Esophagus muscularis mucosa (tissue), 4 donors: ENCODE measurements around the gene C1orf52. TPM values are rescaled to one million over a fixed set of nuclear protein-coding genes. Genes with fewer than 3 reads are reported as not detected.
A peak's percentile ranks its signal among the peaks of the same experiment; 100 is the strongest.

ENCODE experiments used
- DNase-seq: peaks from one replicate; pipeline ENCODE4 v3.0.0-alpha.2; 2017; ENCODE audit errors: extremely low spot score
- H3K27ac ChIP-seq, 4 donors: fragments of 200-600 bp; sonication (generic); replicated peaks in 1 of 4; 1 replicate in 3 of 4; 2 replicates in 1 of 4; pipeline ENCODE4 v1.5.1; 2016 to 2019; ENCODE audit warnings: mild to moderate bottlenecking in 1 of 4
- H3K27me3 ChIP-seq, 4 donors: fragments of 200-600 bp; sonication (generic); one replicate each; pipeline versions ENCODE4 v1.5.1 to v1.6.0; 2016 to 2019
- H3K36me3 ChIP-seq, 4 donors: fragments of 200-600 bp; sonication (generic); one replicate each; pipeline ENCODE4 v1.5.1; 2016 to 2019
- H3K4me1 ChIP-seq, 4 donors: fragments of 200-600 bp; sonication (generic); one replicate each; pipeline ENCODE4 v1.5.1; 2016 to 2019
- H3K4me3 ChIP-seq, 4 donors: fragments of 200-600 bp; sonication (generic); 1 replicate in 2 of 4; 2 replicates in 2 of 4; pipeline ENCODE4 v1.5.1; 2016 to 2019; ENCODE audit warnings: mild to moderate bottlenecking in 4 of 4, moderate library complexity in 1 of 4
- H3K9me3 ChIP-seq, 4 donors: fragments of 200-600 bp; sonication (generic); 1 replicate in 3 of 4; 2 replicates in 1 of 4; pipeline ENCODE4 v1.5.1; 2016 to 2019
- EP300 ChIP-seq: sonication (generic); formaldehyde crosslinking; IDR thresholded peaks from one replicate; pipeline ENCODE4 v1.6.1; 2017; ENCODE audit warnings: antibody characterized with exemption
- POLR2A ChIP-seq: fragments of 450-650 bp; IDR thresholded peaks from one replicate; pipeline ENCODE4 v1.6.1; 2017; ENCODE audit warnings: antibody characterized with exemption, moderate library complexity, mild to moderate bottlenecking, low read depth
- POLR2AphosphoS5 ChIP-seq, 2 donors: sonication (generic); formaldehyde crosslinking; IDR thresholded peaks; one replicate each; pipeline ENCODE4 v1.6.1; 2017; ENCODE audit warnings: antibody characterized with exemption in 2 of 2
- WGBS: methylation state at CpG from one replicate; pipeline ENCODE4 v1.1.5; 2018; 5-methylcytosine and 5-hydroxymethylcytosine counted together
- intact Hi-C: fragments of 100-400 bp; cut with DNase I; formaldehyde crosslinking; loops from one replicate; pipeline ENCODE4 v1.15.1; 2023
- total RNA-seq, 4 donors: library from RNA; depleted of rRNA; stranded (reverse); fragments of >200 nt; gene quantifications; one replicate each; pipeline versions ENCODE4 v1.1.0 to v1.2.1, GENCODE V29; 2016
- TF ChIP-seq, protein P1 (sequence below), 3 experiments: fragments of 200-600 bp in 2 of 3; fragments of 450-650 bp in 1 of 3; sonication (generic) in 2 of 3; IDR thresholded peaks; one replicate each; pipeline ENCODE4 v1.5.1; 2017 to 2019; ENCODE audit warnings: antibody characterized with exemption in 3 of 3, mild to moderate bottlenecking in 2 of 3, moderate library complexity in 1 of 3

C1orf52 gene
- total RNA-seq, 4 donors from 2014 or later, result 11.2 to 22.4 (median 15.4) TPM

DNA sequence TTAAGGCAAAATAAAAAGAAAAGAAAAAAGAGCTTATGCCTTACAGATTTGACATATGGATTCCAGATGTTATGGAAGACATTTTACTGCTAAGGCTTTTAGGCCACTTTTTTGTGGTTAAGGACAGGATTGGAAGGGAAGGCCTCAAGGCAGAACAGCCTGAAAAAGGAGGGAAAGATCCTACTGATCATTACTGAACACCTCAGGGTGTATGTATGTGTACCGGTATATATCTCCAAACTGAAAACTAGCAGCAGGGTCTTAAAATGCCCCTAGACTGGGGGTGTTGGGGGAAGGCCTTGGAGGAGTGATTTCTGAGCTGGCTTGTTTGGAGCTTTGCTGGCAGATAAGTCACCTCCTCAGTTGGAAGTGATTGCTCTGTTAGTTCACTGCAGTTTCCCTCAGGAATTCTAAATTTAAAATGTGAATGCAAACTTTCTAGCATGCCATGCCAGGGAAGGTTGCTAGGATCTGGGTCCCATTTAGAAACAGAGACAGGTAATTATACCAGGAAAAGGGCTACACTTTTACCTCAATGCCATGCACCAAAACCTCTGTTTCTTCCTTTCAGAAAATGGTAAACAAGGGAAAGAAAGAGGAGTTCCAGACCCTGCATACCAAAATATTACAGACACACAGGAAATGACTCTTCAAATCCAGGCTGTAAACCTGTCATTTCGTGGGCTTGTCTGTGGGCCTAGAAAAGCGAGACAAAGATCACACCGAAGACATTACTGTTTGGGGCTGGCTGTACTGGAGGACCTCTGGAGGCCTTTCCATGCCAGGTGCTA lies 15.0 kb downstream of the C1orf52 start:
- H3K9me3 ChIP-seq, result no peaks in the 10 kb centered on the region

GRCh38 chr1:85243372-85243771 lies 16.1 kb downstream of the C1orf52 start:
- H3K36me3 ChIP-seq, result no peaks in the 10 kb centered on the region
- peaks cover 11 to 54% (median 50%) of the 10 kb centered on the region in 4 donors for H3K4me1 ChIP-seq
- intact Hi-C loops, result no loop called here
- DNase-seq, result no peak
- no peak overlapping the region for H3K4me3 ChIP-seq
- no peaks in the 10 kb centered on the region for H3K27me3 ChIP-seq
- H3K9me3 ChIP-seq, result no peaks in the 10 kb centered on the region
- H3K27ac ChIP-seq, result peak overlapping the region in 2 of 4 donors; percentile 1 to 57
- TF ChIP-seq POLR2A, result no peak
- TF ChIP-seq, protein P1, sequence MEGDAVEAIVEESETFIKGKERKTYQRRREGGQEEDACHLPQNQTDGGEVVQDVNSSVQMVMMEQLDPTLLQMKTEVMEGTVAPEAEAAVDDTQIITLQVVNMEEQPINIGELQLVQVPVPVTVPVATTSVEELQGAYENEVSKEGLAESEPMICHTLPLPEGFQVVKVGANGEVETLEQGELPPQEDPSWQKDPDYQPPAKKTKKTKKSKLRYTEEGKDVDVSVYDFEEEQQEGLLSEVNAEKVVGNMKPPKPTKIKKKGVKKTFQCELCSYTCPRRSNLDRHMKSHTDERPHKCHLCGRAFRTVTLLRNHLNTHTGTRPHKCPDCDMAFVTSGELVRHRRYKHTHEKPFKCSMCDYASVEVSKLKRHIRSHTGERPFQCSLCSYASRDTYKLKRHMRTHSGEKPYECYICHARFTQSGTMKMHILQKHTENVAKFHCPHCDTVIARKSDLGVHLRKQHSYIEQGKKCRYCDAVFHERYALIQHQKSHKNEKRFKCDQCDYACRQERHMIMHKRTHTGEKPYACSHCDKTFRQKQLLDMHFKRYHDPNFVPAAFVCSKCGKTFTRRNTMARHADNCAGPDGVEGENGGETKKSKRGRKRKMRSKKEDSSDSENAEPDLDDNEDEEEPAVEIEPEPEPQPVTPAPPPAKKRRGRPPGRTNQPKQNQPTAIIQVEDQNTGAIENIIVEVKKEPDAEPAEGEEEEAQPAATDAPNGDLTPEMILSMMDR (IDR thresholded peaks at IDR 0.05), result peak in 1 of 3 experiments; percentile 16

More for the DNA sequence above, 15.0 kb downstream of the C1orf52 start:
- H3K4me3 ChIP-seq, result no peak overlapping the region
- no peak for DNase-seq
- H3K27me3 ChIP-seq, result no peaks in the 10 kb centered on the region
- no peaks in the 10 kb centered on the region for H3K36me3 ChIP-seq
- peaks cover 11 to 52% (median 49%) of the 10 kb centered on the region in 4 donors for H3K4me1 ChIP-seq
- H3K27ac ChIP-seq, result peak overlapping the region; percentile 34 to 58 (median 52)
- WGBS, result 26% methylated on average over 4 of the region's 4 CpGs
- intact Hi-C loops, result no loop called here
- TF ChIP-seq POLR2AphosphoS5 (IDR thresholded peaks at IDR 0.05) (no peak), POLR2A (no peak), EP300 (no peak)
- TF ChIP-seq, protein P1 (IDR thresholded peaks at IDR 0.05), result no peak

DNA sequence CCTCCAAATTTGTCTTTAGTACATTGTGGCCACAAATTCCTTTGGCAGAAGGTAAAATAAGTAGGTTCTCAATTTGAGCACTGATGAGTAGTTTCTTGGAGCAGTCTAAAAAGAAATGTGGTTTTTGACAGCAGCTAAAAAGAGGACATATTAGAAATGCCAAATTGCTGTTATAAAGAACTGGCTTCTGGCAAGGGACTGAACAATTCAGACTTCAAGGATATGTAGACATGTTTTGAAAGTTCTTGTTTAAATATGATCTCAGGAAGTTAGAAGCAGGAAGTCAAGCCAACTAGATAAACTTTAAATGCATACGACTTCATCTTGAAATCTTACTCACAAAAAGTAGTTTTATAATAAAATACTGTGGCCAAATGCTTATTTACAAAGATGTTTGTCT lies 18.8 kb downstream of the C1orf52 start:
- TF ChIP-seq EP300 (no peak), POLR2A (no peak), POLR2AphosphoS5 (IDR thresholded peaks at IDR 0.05) (no peak)
- TF ChIP-seq, protein P1 (IDR thresholded peaks at IDR 0.05), result no peak
- Histone ChIP-seq H3K4me3 (no peak overlapping the region), H3K4me1 (peaks cover 11 to 47% (median 45%) of the 10 kb centered on the region in 4 donors), H3K27me3 (no peaks in the 10 kb centered on the region), H3K27ac (peak overlapping the region; percentile 48 to 67 (median 64)), H3K36me3 (no peaks in the 10 kb centered on the region), H3K9me3 (no peaks in the 10 kb centered on the region)
- DNase-seq, result no peak
- WGBS, result 9% methylated on average over 1 of the region's 1 CpG
- intact Hi-C loops, result no loop called here

DNA sequence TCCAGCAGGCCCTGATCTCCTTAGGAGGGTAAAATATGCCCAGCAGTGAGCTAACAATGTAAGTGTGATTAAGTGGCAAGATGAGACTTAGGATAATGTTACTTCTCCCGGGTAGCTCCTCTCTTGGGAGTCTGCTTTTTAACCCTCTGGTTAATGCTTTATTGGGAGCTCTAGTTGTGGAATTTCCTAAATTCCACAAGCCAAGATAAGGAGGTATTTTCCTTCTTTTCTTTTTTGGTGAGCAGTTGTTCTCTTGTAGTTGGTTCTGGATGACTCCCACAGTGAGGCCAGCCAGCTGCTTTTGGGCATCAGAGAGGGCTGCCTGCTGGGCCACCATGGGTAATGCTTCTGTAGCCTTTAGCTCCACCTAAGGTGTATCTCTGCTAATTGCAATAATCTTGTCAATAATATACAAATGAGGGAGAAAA lies 19.3 kb downstream of the C1orf52 start:
- Histone ChIP-seq H3K4me3 (no peak overlapping the region), H3K27ac (peak overlapping the region; percentile 48 to 67 (median 64)), H3K9me3 (no peaks in the 10 kb centered on the region), H3K36me3 (no peaks in the 10 kb centered on the region), H3K27me3 (no peaks in the 10 kb centered on the region), H3K4me1 (peaks cover 11 to 42% (median 41%) of the 10 kb centered on the region in 4 donors)
- TF ChIP-seq, protein P1 (IDR thresholded peaks at IDR 0.05), result peak; percentile 14 to 25 (median 16)
- TF ChIP-seq POLR2AphosphoS5 (IDR thresholded peaks at IDR 0.05), result no peak
- no peak for TF ChIP-seq EP300
- TF ChIP-seq POLR2A, result no peak
- 7% methylated on average over 1 of the region's 1 CpG for WGBS
- DNase-seq, result no peak
- intact Hi-C loops, result no loop called here
